Mucosa of descending colon (tissue), 3 donors: ENCODE data around the gene NDFIP2. TPM values are rescaled to one million over a fixed set of nuclear protein-coding genes. Genes with fewer than 3 reads are reported as not detected.

Source experiments
- ATAC-seq: fragments of 200-7000 bp; cut with Tn5 transposase; one replicate; pipeline ENCODE4 v1.9.1; 2020; ENCODE audit warnings: mild to moderate bottlenecking, moderate library complexity
- DNase-seq, 3 donors: peaks; one replicate each; pipeline ENCODE4 v3.0.0-alpha.2; 2020
- H3K36me3 ChIP-seq: fragments of 200-600 bp; one replicate; pipeline ENCODE4 v1.8.0; 2021; ENCODE audit warnings: low read depth, mild to moderate bottlenecking
- H3K4me1 ChIP-seq: fragments of 200-600 bp; one replicate; pipeline ENCODE4 v1.8.0; 2021; ENCODE audit warnings: low read depth, mild to moderate bottlenecking
- H3K4me3 ChIP-seq: fragments of 200-600 bp; one replicate; pipeline ENCODE4 v1.8.0; 2021; ENCODE audit warnings: mild to moderate bottlenecking
- H3K9me3 ChIP-seq: fragments of 200-600 bp; one replicate; pipeline ENCODE4 v1.8.0; 2021; ENCODE audit warnings: mild to moderate bottlenecking
- CTCF ChIP-seq: fragments of 200-600 bp; IDR thresholded peaks from one replicate; pipeline ENCODE4 v1.8.0; 2022; ENCODE audit warnings: antibody characterized with exemption, mild to moderate bottlenecking
- intact Hi-C, 2 donors: fragments of 100-400 bp; cut with DNase I in 1 of 2; cut with micrococcal nuclease in 1 of 2; formaldehyde crosslinking; loops; one replicate each; pipeline versions ENCODE4 v1.11.0 to v1.11.1; 2022; cut with DNase I, micrococcal nuclease
- total RNA-seq, 3 donors: library from RNA; stranded (reverse); fragmentation: NEBNext Ultra II Directional in 2 of 3; extraction: Animal tissue kit (Norgen Biotek cat#: 25700) in 2 of 3; gene quantifications; one replicate each; pipeline versions ENCODE4 v1.2.1 to v1.2.4, GENCODE V29; 2021 to 2023
- donor health status: DM: no; HTN: no; CAD: no; lungs with moderate emphysema.
- donor health status: DM: no; HTN: no; CAD: no.
- donor health status: DM: no; HTN: yes; CAD: no.

The NDFIP2 gene
- total RNA-seq, 3 donors from 2014 or later = 64.9 to 141 (median 136) TPM

DNA sequence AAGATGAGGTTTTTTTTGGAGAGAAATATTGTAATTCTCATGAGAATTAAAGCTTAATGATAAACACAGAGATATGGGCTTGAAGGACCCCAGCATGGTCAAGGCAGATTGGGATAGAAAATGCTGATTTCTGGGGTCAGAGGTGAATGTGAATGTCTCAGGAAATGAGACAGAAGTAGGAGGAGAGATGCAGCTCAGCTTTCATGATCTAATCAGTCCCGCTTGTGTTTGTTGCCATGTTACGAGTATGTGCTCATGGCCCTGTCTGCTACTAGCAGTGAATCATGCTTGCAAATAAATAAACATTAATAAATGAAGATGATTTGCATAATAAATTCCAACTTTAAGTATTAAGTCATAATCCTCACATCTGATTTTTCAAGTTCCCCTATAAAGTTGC, 23.0 kb upstream of the NDFIP2 start:
- no peaks in the 10 kb centered on the region for H3K36me3 ChIP-seq
- ATAC-seq = no peak
- no peak for DNase-seq
- no peak for TF ChIP-seq CTCF
- intact Hi-C loops = no loop called here
- H3K9me3 ChIP-seq = no peaks in the 10 kb centered on the region
- H3K4me1 ChIP-seq = no peaks in the 10 kb centered on the region
- H3K4me3 ChIP-seq = no peak overlapping the region

DNA sequence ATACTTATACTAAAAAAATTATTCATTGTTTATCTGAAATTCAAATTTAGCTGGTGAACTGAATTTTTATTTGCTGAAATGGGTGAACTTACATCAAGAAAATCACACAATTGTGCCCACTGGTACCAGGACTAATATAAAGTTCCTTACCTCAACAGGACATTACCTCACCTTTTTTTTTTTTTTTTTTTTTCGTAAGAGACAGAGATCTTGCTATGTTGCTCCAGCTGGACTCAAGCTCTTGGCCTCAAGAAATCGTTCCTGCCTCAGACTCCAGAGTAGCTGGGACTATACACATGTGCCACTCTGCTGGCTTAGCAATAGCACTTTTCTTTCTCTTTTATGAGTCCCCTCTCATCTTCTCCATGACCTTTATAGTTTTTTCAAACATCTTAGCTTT, 22.5 kb upstream of the NDFIP2 start:
- ATAC-seq (no peak), DNase-seq (no peak)
- Histone ChIP-seq H3K4me1 (no peaks in the 10 kb centered on the region), H3K4me3 (no peak overlapping the region), H3K36me3 (no peaks in the 10 kb centered on the region), H3K9me3 (no peaks in the 10 kb centered on the region)
- intact Hi-C loops = no loop called here
- no peak for TF ChIP-seq CTCF

DNA sequence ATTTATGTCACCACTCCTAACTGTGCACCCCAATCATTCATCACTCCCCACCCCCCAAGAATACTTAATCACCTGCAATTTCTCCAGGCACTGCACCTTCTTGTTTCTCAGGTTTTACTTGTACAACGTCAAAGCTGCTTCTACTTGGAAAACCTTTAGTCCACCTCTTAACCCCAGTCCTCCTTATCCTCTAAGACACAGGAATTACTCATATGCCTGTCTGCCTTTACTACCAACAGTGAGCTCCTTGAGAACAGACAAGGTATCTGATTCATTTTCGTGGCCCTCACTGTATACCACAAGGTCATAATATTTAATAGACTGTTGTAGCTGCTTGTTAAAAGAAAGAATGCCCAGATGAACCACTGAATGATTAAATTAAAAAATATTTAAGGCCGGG, 21.0 kb upstream of the NDFIP2 start:
- H3K9me3 ChIP-seq = no peaks in the 10 kb centered on the region
- intact Hi-C loops = no loop called here
- H3K4me3 ChIP-seq = no peak overlapping the region
- DNase-seq (no peak), ATAC-seq (no peak)
- H3K4me1 ChIP-seq = no peaks in the 10 kb centered on the region
- TF ChIP-seq CTCF = no peak
- H3K36me3 ChIP-seq = no peaks in the 10 kb centered on the region

- H3K4me1 ChIP-seq = no peaks in the 10 kb centered on the region
- H3K9me3 ChIP-seq = no peaks in the 10 kb centered on the region
- no peak overlapping the region for H3K4me3 ChIP-seq
- no peak for DNase-seq
- TF ChIP-seq CTCF = no peak
- intact Hi-C loops = no loop called here
- no peaks in the 10 kb centered on the region for H3K36me3 ChIP-seq
- ATAC-seq = no peak
Observed at GRCh38 chr13:79462895-79463294, 18.1 kb upstream of the NDFIP2 start.

- no peaks in the 10 kb centered on the region for H3K4me1 ChIP-seq
- no peaks in the 10 kb centered on the region for H3K36me3 ChIP-seq
- no peak overlapping the region for H3K4me3 ChIP-seq
- intact Hi-C loops = no loop called here
- no peak for ATAC-seq
- TF ChIP-seq CTCF = no peak
- no peak for DNase-seq
- no peaks in the 10 kb centered on the region for H3K9me3 ChIP-seq
Observed at GRCh38 chr13:79463604-79464003, 17.4 kb upstream of the NDFIP2 start.

DNA sequence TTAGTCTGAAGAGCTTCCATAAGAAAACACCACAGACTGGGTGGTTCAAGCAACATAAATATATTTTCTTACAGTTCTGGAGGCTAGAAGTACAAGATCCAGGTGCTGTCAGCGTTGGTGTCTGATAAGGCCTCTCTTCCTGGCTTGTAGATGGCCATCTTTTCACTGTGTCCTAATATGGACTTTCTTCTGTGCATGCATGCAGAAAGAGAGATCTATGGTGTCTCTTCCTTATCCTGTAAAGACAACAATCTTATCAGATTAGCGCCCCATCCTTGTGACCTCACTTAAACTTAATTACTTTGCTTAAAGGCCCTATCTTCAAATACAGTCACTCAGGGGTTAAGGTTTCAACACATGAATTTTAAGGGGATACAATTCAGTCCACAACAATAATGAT, 14.1 kb upstream of the NDFIP2 start:
- TF ChIP-seq CTCF = no peak
- Histone ChIP-seq H3K4me1 (no peaks in the 10 kb centered on the region), H3K4me3 (no peak overlapping the region), H3K36me3 (no peaks in the 10 kb centered on the region), H3K9me3 (no peaks in the 10 kb centered on the region)
- no peak for ATAC-seq
- intact Hi-C loops = no loop called here
- no peak for DNase-seq
